SK-N-SH treated with all-trans-retinoic acid at 6 μM for 48 hours (cell line): Measurements from ENCODE around the gene GAGE13.
"Not testable (repeated sequence)": the region's sequence is repeated elsewhere in the genome, so short reads cannot be mapped to it uniquely, and the experiment has no call there.

Experiments used
- ATAC-seq: fragments of 200-7000 bp; cut with Tn5 transposase; 3 replicates; pipeline ENCODE4 v1.9.1; 2020; ENCODE audit warnings: mild to moderate bottlenecking, moderate library complexity

Gene GAGE13

GRCh38 chrX:49323735-49324134 is 7.6 kb upstream of the GAGE13 start:
- ATAC-seq = not testable (repeated sequence)

GRCh38 chrX:49330421-49330820 is 961 bp upstream of the GAGE13 start:
- not testable (repeated sequence) for ATAC-seq

GRCh38 chrX:49331841-49332240 is 459 bp downstream of the GAGE13 start:
- not testable (repeated sequence) for ATAC-seq

GRCh38 chrX:49341449-49341848 is 10.1 kb downstream of the GAGE13 start:
- not testable (repeated sequence) for ATAC-seq

GRCh38 chrX:49344496-49345175 is 13.3 kb downstream of the GAGE13 start:
- not testable (repeated sequence) for ATAC-seq

- not testable (repeated sequence) for ATAC-seq
Observed at GRCh38 chrX:49345402-49345801, 14.0 kb downstream of the GAGE13 start.

GRCh38 chrX:49346150-49346549 is 14.8 kb downstream of the GAGE13 start:
- not testable (repeated sequence) for ATAC-seq
